Panc1 (cell line): Measurements from ENCODE around the gene USP4. TPM values are rescaled to one million over a fixed set of nuclear protein-coding genes. Genes with fewer than 3 reads are reported as not detected.

Experiments
- ATAC-seq: fragments of 200-7000 bp; cut with Tn5 transposase; 2 replicates; pipeline ENCODE4 v1.9.1; 2020; ENCODE audit warnings: mild to moderate bottlenecking, moderate library complexity
- BruUV-seq: library from RNA; stranded (reverse); fragments of 400-500 nt; replicated peaks from 2 replicates; lab custom pipeline; 2021; lab: Mats Ljungman, UMichigan
- CTCF ChIA-PET: fragments of 300-600 bp; sonication (Branson Sonifier 250); formaldehyde crosslinking; loops from one replicate; lab custom pipeline; 2022; ENCODE audit warnings: antibody characterized with exemption; lab: Charles Lee
- POLR2A ChIA-PET: fragments of 300-600 bp; sonication (Branson Sonifier 250); formaldehyde crosslinking; loops from one replicate; lab custom pipeline; 2022; ENCODE audit warnings: antibody characterized with exemption; lab: Charles Lee
- DNase-seq: peaks from one replicate; pipeline ENCODE4 v3.0.0-alpha.2; 2010; ENCODE audit warnings: low read depth, low spot score
- H3K27ac ChIP-seq: 2 replicates; pipeline ENCODE4 v1.5.1; 2011; ENCODE audit warnings: mild to moderate bottlenecking, low read length, inconsistent platforms
- H3K27me3 ChIP-seq: fragments of 200-500 bp; sonication (Bioruptor generic); 2 replicates; pipeline ENCODE4 v1.6.0; 2014; ENCODE audit warnings: low read length, inconsistent platforms; ENCODE audit not compliant: control insufficient read depth, insufficient read depth
- H3K36me3 ChIP-seq: fragments of 200-500 bp; sonication (Bioruptor generic); 2 replicates; pipeline ENCODE4 v1.5.1; 2014; ENCODE audit warnings: inconsistent platforms, mild to moderate bottlenecking, low read length, moderate library complexity; ENCODE audit not compliant: control insufficient read depth, insufficient read depth
- H3K4me1 ChIP-seq: 2 replicates; pipeline ENCODE4 v1.5.1; 2011; ENCODE audit warnings: inconsistent platforms, mild to moderate bottlenecking, low read length, moderate library complexity; ENCODE audit not compliant: control insufficient read depth, insufficient read depth
- H3K4me3 ChIP-seq, 2 experiments: 2 replicates each; pipeline ENCODE4 v1.5.1; 2011 to 2012; ENCODE audit warnings: low read depth in 2 of 2, low read length in 2 of 2, mild to moderate bottlenecking in 2 of 2, inconsistent platforms in 1 of 2, moderate library complexity in 1 of 2
- H3K9me3 ChIP-seq: fragments of 200-500 bp; sonication (Bioruptor generic); 2 replicates; pipeline ENCODE4 v1.5.1; 2014; ENCODE audit warnings: low read depth, mild to moderate bottlenecking, inconsistent platforms, low read length, moderate library complexity; ENCODE audit not compliant: control insufficient read depth, insufficient read depth
- CTCF ChIP-seq: fragments of 450-650 bp; IDR thresholded peaks from 2 replicates; pipeline ENCODE4 v1.5.1; 2017; ENCODE audit warnings: mild to moderate bottlenecking
- POLR2AphosphoS5 ChIP-seq: IDR thresholded peaks from 2 replicates; pipeline ENCODE4 v1.6.1; 2012; ENCODE audit warnings: mild to moderate bottlenecking, low read depth, low read length, moderate library complexity
- REST ChIP-seq, 2 experiments: IDR thresholded peaks; 2 replicates each; pipeline ENCODE4 v1.6.1; 2011 to 2012; ENCODE audit warnings: low read depth in 2 of 2, control low read depth in 1 of 2, low read length in 1 of 2, mild to moderate bottlenecking in 1 of 2, moderate library complexity in 1 of 2; ENCODE audit not compliant: insufficient read depth in 1 of 2
- SIN3A ChIP-seq: IDR thresholded peaks from 2 replicates; pipeline ENCODE4 v1.6.1; 2012; ENCODE audit warnings: low read depth, mild to moderate bottlenecking, low read length, moderate library complexity, borderline replicate concordance; ENCODE audit not compliant: insufficient read depth
- TCF7L2 ChIP-seq: IDR thresholded peaks from 2 replicates; pipeline ENCODE4 v1.6.1; 2011; ENCODE audit warnings: mild to moderate bottlenecking, low read depth, low read length, inconsistent platforms
- in situ Hi-C: cut with HindIII; loops from 2 replicates; pipeline ENCODE4 v1.10.0; 2016; ENCODE audit warnings: low sequenced_read_pairs, low pct_unique_long_range_greater_than_20kb
- intact Hi-C: fragments of 100-400 bp; cut with micrococcal nuclease; formaldehyde crosslinking; loops from one replicate; pipeline ENCODE4 v1.10.0; 2022; ENCODE audit not compliant: unreplicated experiment
- total RNA-seq: library from RNA; stranded (reverse); gene quantifications from one replicate; pipeline ENCODE4 v1.2.1, GENCODE V29; 2021; ENCODE audit not compliant: unreplicated experiment

Gene USP4
- total RNA-seq, 1 experiment from 2014 or later, result 39.9 TPM

- POLR2A ChIA-PET, result interaction anchor here (0.6 kb wide), 1 partner anchor 186 kb away, joined by 3 read pairs; no protein-coding TSS in a partner anchor
- peak overlapping the region; percentile 48; the same call in 1 of the 2 replicates for H3K27ac ChIP-seq
- DNase-seq (no peak), ATAC-seq (no peak)
- intact Hi-C loops (no loop called here), in situ Hi-C loops (no loop called here)
- CTCF ChIA-PET, result no interaction called here
- no peak for TF ChIP-seq CTCF
- TF ChIP-seq SIN3A, result no peak
- TF ChIP-seq REST (IDR thresholded peaks at IDR 0.05; ENCODE audit: insufficient read depth in 1 of 2, low read depth in 2 of 2, low read length in 1 of 2), result no peak
- TF ChIP-seq TCF7L2, result no peak
- TF ChIP-seq POLR2AphosphoS5, result no peak
- H3K4me1 ChIP-seq, result peaks cover 7% of the 10 kb centered on the region
- no peaks in the 10 kb centered on the region for H3K9me3 ChIP-seq
- H3K4me3 ChIP-seq, result no peak overlapping the region
- H3K36me3 ChIP-seq, result no peaks in the 10 kb centered on the region
- no peaks in the 10 kb centered on the region for H3K27me3 ChIP-seq
- no TSS peak for BruUV-seq
Measured at GRCh38 chr3:49278548-49278947, 61.3 kb downstream of the USP4 start.

GRCh38 chr3:49277383-49277775 lies 62.5 kb downstream of the USP4 start:
- CTCF ChIA-PET, result no interaction called here
- POLR2A ChIA-PET, result interaction anchor here (0.5 kb wide), 1 partner anchor 336 kb away, joined by 3 read pairs; no protein-coding TSS in a partner anchor
- BruUV-seq, result no TSS peak
- TF ChIP-seq POLR2AphosphoS5 (no peak), SIN3A (no peak), CTCF (no peak), REST (IDR thresholded peaks at IDR 0.05; ENCODE audit: insufficient read depth in 1 of 2, low read depth in 2 of 2, low read length in 1 of 2) (no peak), TCF7L2 (no peak)
- intact Hi-C loops (no loop called here), in situ Hi-C loops (no loop called here)
- Histone ChIP-seq H3K27me3 (no peaks in the 10 kb centered on the region), H3K4me3 (peak overlapping the region; percentile 41 to 51), H3K4me1 (peaks cover 7% of the 10 kb centered on the region), H3K27ac (peak overlapping the region; percentile 83), H3K9me3 (no peaks in the 10 kb centered on the region), H3K36me3 (no peaks in the 10 kb centered on the region)
- ATAC-seq (peak; percentile 44; the same call in 1 of the 2 replicates), DNase-seq (no peak)
